ENCODE measurements around the gene NLK.

DNA sequence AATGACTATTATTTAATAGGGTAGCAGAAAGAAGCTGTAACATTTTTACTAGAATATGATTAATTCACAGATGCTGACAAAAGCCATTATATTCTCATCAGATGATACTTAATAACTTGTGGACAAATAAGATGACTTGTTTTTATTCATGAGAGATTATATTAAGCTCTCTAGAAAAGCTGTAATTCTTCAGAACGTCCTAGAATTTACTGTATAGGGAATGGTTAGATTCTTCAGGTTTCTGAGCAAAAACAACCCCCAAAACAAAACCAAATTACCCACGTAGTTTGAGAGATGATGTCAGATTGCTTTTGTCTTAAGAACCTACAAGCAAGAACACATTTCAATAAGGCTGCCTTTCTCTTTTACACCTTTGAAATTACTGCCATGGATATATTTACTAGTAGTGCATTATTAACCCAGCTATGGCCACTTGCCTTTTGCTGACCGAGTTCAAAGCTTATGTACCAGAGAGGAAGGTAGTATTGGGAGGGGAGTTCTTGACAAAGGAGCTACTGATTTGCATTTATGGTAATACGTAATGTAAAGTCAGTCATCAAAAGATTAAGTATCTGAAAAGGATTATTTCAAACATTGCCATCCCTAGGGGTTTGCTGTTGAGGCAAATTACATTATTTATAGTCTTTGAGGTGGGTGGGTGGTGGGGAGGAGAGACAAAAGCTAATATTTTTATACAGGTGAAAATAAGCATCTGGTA, 51.7 kb downstream of the NLK start:
- TF ChIP-seq, protein P1, sequence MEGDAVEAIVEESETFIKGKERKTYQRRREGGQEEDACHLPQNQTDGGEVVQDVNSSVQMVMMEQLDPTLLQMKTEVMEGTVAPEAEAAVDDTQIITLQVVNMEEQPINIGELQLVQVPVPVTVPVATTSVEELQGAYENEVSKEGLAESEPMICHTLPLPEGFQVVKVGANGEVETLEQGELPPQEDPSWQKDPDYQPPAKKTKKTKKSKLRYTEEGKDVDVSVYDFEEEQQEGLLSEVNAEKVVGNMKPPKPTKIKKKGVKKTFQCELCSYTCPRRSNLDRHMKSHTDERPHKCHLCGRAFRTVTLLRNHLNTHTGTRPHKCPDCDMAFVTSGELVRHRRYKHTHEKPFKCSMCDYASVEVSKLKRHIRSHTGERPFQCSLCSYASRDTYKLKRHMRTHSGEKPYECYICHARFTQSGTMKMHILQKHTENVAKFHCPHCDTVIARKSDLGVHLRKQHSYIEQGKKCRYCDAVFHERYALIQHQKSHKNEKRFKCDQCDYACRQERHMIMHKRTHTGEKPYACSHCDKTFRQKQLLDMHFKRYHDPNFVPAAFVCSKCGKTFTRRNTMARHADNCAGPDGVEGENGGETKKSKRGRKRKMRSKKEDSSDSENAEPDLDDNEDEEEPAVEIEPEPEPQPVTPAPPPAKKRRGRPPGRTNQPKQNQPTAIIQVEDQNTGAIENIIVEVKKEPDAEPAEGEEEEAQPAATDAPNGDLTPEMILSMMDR (IDR thresholded peaks at IDR 0.05) = no peak
- TF ChIP-seq POLR2A (IDR thresholded peaks at IDR 0.05) (no peak), POLR2AphosphoS5 (IDR thresholded peaks at IDR 0.05) (no peak)

All from upper lobe of left lung (tissue), 4 donors.